HG03442 (cell line): ENCODE results near the gene SYTL1.
A peak's percentile ranks its signal among the peaks of the same experiment; 100 is the strongest.

Experiments used
- ATAC-seq: cut with Tn5 transposase; IDR thresholded peaks from one replicate; pipeline ENCODE4 v1.9.1; 2021; ENCODE audit warnings: mild to moderate bottlenecking, moderate library complexity; ENCODE audit not compliant: unreplicated experiment

Gene SYTL1

GRCh38 chr1:27361553-27361952, 19.7 kb downstream of the SYTL1 start:
- ATAC-seq = no peak

GRCh38 chr1:27363766-27364695, 22.2 kb downstream of the SYTL1 start:
- no peak for ATAC-seq

- ATAC-seq = no peak
Observed at GRCh38 chr1:27364696-27365371, 23.0 kb downstream of the SYTL1 start.

- peak; percentile 9 for ATAC-seq
Observed at GRCh38 chr1:27365372-27366112, 23.7 kb downstream of the SYTL1 start.

- peak; percentile 31 for ATAC-seq
Observed at GRCh38 chr1:27366113-27366410, 24.2 kb downstream of the SYTL1 start.

- peak; percentile 37 for ATAC-seq
Observed at GRCh38 chr1:27366411-27367159, 24.8 kb downstream of the SYTL1 start, which contains the start of gene MAP3K6. TSS of gene MAP3K6 (minus strand) at chr1:27366961. CDS start at chr1:27366597, 364 bp downstream.

- no peak for ATAC-seq
Observed at GRCh38 chr1:27367160-27367650, 25.4 kb downstream of the SYTL1 start.

GRCh38 chr1:27368869-27369582, 27.2 kb downstream of the SYTL1 start:
- ATAC-seq = no peak

GRCh38 chr1:27372022-27372807, 30.4 kb downstream of the SYTL1 start:
- ATAC-seq = no peak

- ATAC-seq = no peak
Observed at GRCh38 chr1:27372808-27373690, 31.2 kb downstream of the SYTL1 start.

GRCh38 chr1:27374362-27375086, 32.7 kb downstream of the SYTL1 start, which contains the start of gene FCN3:
TSS of gene FCN3 (minus strand) at chr1:27374824. CDS start at chr1:27374818, 6 bp downstream.
- ATAC-seq = no peak

- no peak for ATAC-seq
Observed at GRCh38 chr1:27377760-27378495, 36.1 kb downstream of the SYTL1 start.

- ATAC-seq = no peak
Observed at GRCh38 chr1:27379564-27380122, 37.8 kb downstream of the SYTL1 start.

GRCh38 chr1:27380224-27380623, 38.4 kb downstream of the SYTL1 start:
- no peak for ATAC-seq

GRCh38 chr1:27380766-27381733, 39.2 kb downstream of the SYTL1 start:
- no peak for ATAC-seq
